Chondrocyte (in vitro differentiated cells): Measurements from ENCODE around the gene DLG2. TPM values are rescaled to one million over a fixed set of nuclear protein-coding genes. Genes with fewer than 3 reads are reported as not detected.

Source experiments
- DNase-seq: peaks from one replicate; pipeline ENCODE4 v3.0.0; 2021; ENCODE audit warnings: mixed read lengths, low spot score
- H3K27ac Mint-ChIP-seq: one replicate; pipeline ENCODE4 v1.8.0; 2021; ENCODE audit warnings: mild to moderate bottlenecking, moderate library complexity, mixed read lengths; ENCODE audit not compliant: unreplicated experiment
- H3K27me3 Mint-ChIP-seq: 2 replicates; pipeline ENCODE4 v1.8.0; 2021; ENCODE audit warnings: low read depth, mixed read lengths
- H3K36me3 Mint-ChIP-seq: 2 replicates; pipeline ENCODE4 v1.8.0; 2021; ENCODE audit warnings: low read depth, mixed read lengths
- H3K4me1 Mint-ChIP-seq: 2 replicates; pipeline ENCODE4 v1.8.0; 2021; ENCODE audit warnings: low read depth, mild to moderate bottlenecking, mixed read lengths
- H3K4me3 Mint-ChIP-seq: one replicate; pipeline ENCODE4 v1.8.0; 2021; ENCODE audit warnings: mild to moderate bottlenecking, moderate library complexity, mixed read lengths; ENCODE audit not compliant: unreplicated experiment
- H3K9me3 Mint-ChIP-seq: 2 replicates; pipeline ENCODE4 v1.8.0; 2021; ENCODE audit warnings: low read depth, mixed read lengths
- CTCF ChIP-seq: fragments of 200-600 bp; sonication (generic); IDR thresholded peaks from 2 replicates; pipeline ENCODE4 v1.5.0; 2021; ENCODE audit warnings: antibody characterized with exemption, mild to moderate bottlenecking, moderate library complexity
- total RNA-seq: library from RNA; stranded (reverse); gene quantifications from 3 replicates; pipeline ENCODE4 v1.2.1, GENCODE V29; 2021

DLG2 gene
- total RNA-seq, 1 donor from 2014 or later: 1.3 TPM

GRCh38 chr11:83948200-83948599 lies 1678.9 kb downstream of the DLG2 start:
- Mint-ChIP-seq H3K27me3 (no peaks in the 10 kb centered on the region), H3K27ac (no peak overlapping the region), H3K9me3 (no peaks in the 10 kb centered on the region), H3K36me3 (no peaks in the 10 kb centered on the region), H3K4me1 (no peaks in the 10 kb centered on the region), H3K4me3 (no peak overlapping the region)
- no peak for DNase-seq
- no peak for TF ChIP-seq CTCF

GRCh38 chr11:83945976-83946375 lies 1681.2 kb downstream of the DLG2 start:
- Mint-ChIP-seq H3K4me1 (no peaks in the 10 kb centered on the region), H3K9me3 (no peaks in the 10 kb centered on the region), H3K27ac (no peak overlapping the region), H3K4me3 (no peak overlapping the region), H3K36me3 (no peaks in the 10 kb centered on the region), H3K27me3 (no peaks in the 10 kb centered on the region)
- no peak for DNase-seq
- no peak for TF ChIP-seq CTCF

- no peak overlapping the region for H3K4me3 Mint-ChIP-seq
- no peak for TF ChIP-seq CTCF
- no peaks in the 10 kb centered on the region for H3K36me3 Mint-ChIP-seq
- no peaks in the 10 kb centered on the region for H3K27me3 Mint-ChIP-seq
- DNase-seq: no peak
- no peak overlapping the region for H3K27ac Mint-ChIP-seq
- H3K9me3 Mint-ChIP-seq: peaks cover 4% of the 10 kb centered on the region
- H3K4me1 Mint-ChIP-seq: no peaks in the 10 kb centered on the region
These were observed 1686.1 kb downstream of the DLG2 start for GRCh38 chr11:83941050-83941449.

- no peak for DNase-seq
- peaks cover 4% of the 10 kb centered on the region for H3K9me3 Mint-ChIP-seq
- no peaks in the 10 kb centered on the region for H3K36me3 Mint-ChIP-seq
- no peak overlapping the region for H3K27ac Mint-ChIP-seq
- TF ChIP-seq CTCF: no peak
- H3K4me1 Mint-ChIP-seq: no peaks in the 10 kb centered on the region
- no peaks in the 10 kb centered on the region for H3K27me3 Mint-ChIP-seq
- H3K4me3 Mint-ChIP-seq: no peak overlapping the region
These were observed 1689.0 kb downstream of the DLG2 start for GRCh38 chr11:83938148-83938547.

GRCh38 chr11:83933008-83933407 lies 1694.1 kb downstream of the DLG2 start:
- no peak for DNase-seq
- no peak overlapping the region for H3K27ac Mint-ChIP-seq
- no peak for TF ChIP-seq CTCF
- no peaks in the 10 kb centered on the region for H3K36me3 Mint-ChIP-seq
- no peaks in the 10 kb centered on the region for H3K27me3 Mint-ChIP-seq
- H3K9me3 Mint-ChIP-seq: no peaks in the 10 kb centered on the region
- no peak overlapping the region for H3K4me3 Mint-ChIP-seq
- no peaks in the 10 kb centered on the region for H3K4me1 Mint-ChIP-seq
